HEK293T (cell line): ENCODE measurements around the gene TUBD1.
A peak's percentile ranks its signal among the peaks of the same experiment; 100 is the strongest.
"Not testable (repeated sequence)": the region's sequence is repeated elsewhere in the genome, so short reads cannot be mapped to it uniquely, and the experiment has no call there.

Source experiments
- CTCF ChIA-PET: fragments of 350-600 bp; formaldehyde crosslinking; extraction: SDS; loops from one replicate; lab custom pipeline; 2021; ENCODE audit warnings: antibody characterized with exemption, inconsistent platforms; lab: Yijun Ruan, JAX
- POLR2A ChIA-PET: fragments of 350-600 bp; formaldehyde crosslinking; extraction: SDS; loops from one replicate; lab custom pipeline; 2020; ENCODE audit warnings: antibody characterized with exemption, inconsistent platforms; lab: Yijun Ruan, JAX
- DNase-seq: peaks from one replicate; pipeline ENCODE4 v3.0.0; 2012; ENCODE audit warnings: mixed read lengths; ENCODE audit errors: extremely low spot score
- ARNT ChIP-seq: fragments of 450-650 bp; IDR thresholded peaks from 2 replicates; pipeline ENCODE4 v1.6.1; 2017; ENCODE audit warnings: mild to moderate bottlenecking
- BHLHE40 ChIP-seq: fragments of 450-650 bp; IDR thresholded peaks from 2 replicates; pipeline ENCODE4 v1.6.1; 2016; ENCODE audit warnings: mild to moderate bottlenecking, moderate library complexity, borderline replicate concordance
- CTBP1 ChIP-seq: fragments of 450-650 bp; IDR thresholded peaks from 2 replicates; pipeline ENCODE4 v1.6.1; 2016; ENCODE audit warnings: borderline replicate concordance
- ELF4 ChIP-seq: fragments of 450-650 bp; IDR thresholded peaks from 2 replicates; pipeline ENCODE4 v1.6.1; 2017; ENCODE audit warnings: antibody characterized with exemption
- FOXA1 ChIP-seq: fragments of 450-650 bp; IDR thresholded peaks from 2 replicates; pipeline ENCODE4 v1.6.1; 2016; ENCODE audit warnings: mild to moderate bottlenecking
- FOXK2 ChIP-seq: fragments of 450-650 bp; IDR thresholded peaks from 2 replicates; pipeline ENCODE4 v1.6.1; 2016; ENCODE audit warnings: mild to moderate bottlenecking
- FOXM1 ChIP-seq: fragments of 450-650 bp; IDR thresholded peaks from 2 replicates; pipeline ENCODE4 v1.6.1; 2017; ENCODE audit warnings: mild to moderate bottlenecking, borderline replicate concordance
- HDGF ChIP-seq: fragments of 450-650 bp; IDR thresholded peaks from 2 replicates; pipeline ENCODE4 v1.6.1; 2017; ENCODE audit warnings: antibody characterized with exemption, borderline replicate concordance
- L3MBTL2 ChIP-seq: fragments of 450-650 bp; conservative IDR thresholded peaks from 2 replicates; pipeline ENCODE4 v1.6.1; 2016; ENCODE audit warnings: mild to moderate bottlenecking
- LEF1 ChIP-seq: fragments of 450-650 bp; IDR thresholded peaks from 2 replicates; pipeline ENCODE4 v1.6.1; 2017; ENCODE audit warnings: mild to moderate bottlenecking, borderline replicate concordance
- NFRKB ChIP-seq: fragments of 450-650 bp; IDR thresholded peaks from 2 replicates; pipeline ENCODE4 v1.6.1; 2016; ENCODE audit warnings: mild to moderate bottlenecking, moderate library complexity
- PKNOX1 ChIP-seq: fragments of 450-650 bp; IDR thresholded peaks from 2 replicates; pipeline ENCODE4 v1.6.1; 2016
- SP1 ChIP-seq: fragments of 450-650 bp; IDR thresholded peaks from 2 replicates; pipeline ENCODE4 v1.6.1; 2017
- SUZ12 ChIP-seq: fragments of 450-650 bp; IDR thresholded peaks from 2 replicates; pipeline ENCODE4 v1.6.1; 2016; ENCODE audit warnings: mild to moderate bottlenecking
- TARDBP ChIP-seq: fragments of 450-650 bp; IDR thresholded peaks from 2 replicates; pipeline ENCODE4 v1.6.1; 2016
- ZNF384 ChIP-seq: fragments of 450-650 bp; IDR thresholded peaks from 2 replicates; pipeline ENCODE4 v1.6.1; 2016

The TUBD1 gene

DNA sequence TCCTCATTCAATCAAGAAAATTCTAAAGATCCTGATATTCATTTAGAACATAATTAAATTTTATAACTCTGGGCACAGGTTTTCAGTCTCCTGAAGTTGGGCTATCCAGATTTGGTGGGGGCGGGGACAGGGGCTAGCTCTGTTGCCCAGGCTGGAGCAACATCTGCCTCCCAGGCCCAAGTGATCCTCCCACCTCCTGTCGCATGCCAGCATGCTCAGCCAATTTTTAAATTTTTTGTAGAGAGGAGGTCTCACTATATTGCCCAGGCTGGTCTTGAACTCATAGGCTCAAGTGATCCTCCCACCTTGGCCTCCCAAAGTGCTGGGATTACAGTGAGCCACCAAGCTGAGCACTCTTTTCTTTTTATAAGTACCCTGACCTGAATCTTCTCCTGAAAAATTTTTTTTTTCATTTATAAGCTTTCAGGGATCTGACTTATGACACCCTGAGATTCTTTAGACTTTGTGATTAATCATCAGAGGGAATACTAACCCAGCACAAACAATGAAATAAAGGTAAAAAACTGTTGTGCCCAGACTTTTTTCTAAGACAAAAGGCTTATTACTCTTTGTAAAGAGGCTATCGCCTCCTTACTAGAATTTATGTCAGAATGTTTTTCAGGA, 62.6 kb downstream of the TUBD1 start:
- ChIA-PET POLR2A (interaction anchor here (1.5 kb wide), 1 partner anchor 44 kb away, joined by 7 read pairs; no protein-coding TSS in a partner anchor), CTCF (interaction anchor here (0.7 kb wide), 1 partner anchor 29 kb away, joined by 3 read pairs; no protein-coding TSS in a partner anchor)
- no peak for DNase-seq
- TF ChIP-seq TARDBP (no peak), L3MBTL2 (no peak), CTBP1 (no peak), BHLHE40 (no peak), PKNOX1 (no peak), ARNT (no peak)

- DNase-seq: peak; percentile 41
- CTCF ChIA-PET: no interaction called here
- POLR2A ChIA-PET: interaction anchor here (0.6 to 1.5 kb wide), 2 partner anchors 8 to 43 kb away, joined by 3 to 7 read pairs; no protein-coding TSS in a partner anchor
- TF ChIP-seq ZNF384 (no peak), SUZ12 (no peak), NFRKB (no peak)
These were observed 63.3 kb downstream of the TUBD1 start for GRCh38 chr17:59829217-59830006.

DNA sequence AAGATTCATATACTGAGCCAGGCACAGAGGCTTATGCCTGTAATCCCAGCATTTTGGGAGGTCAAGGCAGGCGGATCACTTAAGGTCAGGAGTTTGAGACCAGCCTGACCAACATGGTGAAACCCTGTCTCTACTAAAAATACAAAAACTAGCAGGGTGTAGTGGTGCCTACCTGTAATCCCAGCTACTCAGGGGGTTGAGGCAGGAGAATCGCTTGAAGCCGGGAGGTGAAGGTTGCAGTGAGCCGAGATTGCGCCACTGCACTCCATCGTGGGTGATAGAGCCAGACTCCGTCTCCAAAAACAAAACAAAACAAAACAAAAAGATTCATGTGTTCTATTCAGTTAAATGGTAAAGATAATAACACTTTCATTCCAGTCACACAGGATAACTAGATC, 63.9 kb downstream of the TUBD1 start:
- DNase-seq: not testable (repeated sequence)
- ChIA-PET POLR2A (interaction anchor here (1.5 kb wide), 1 partner anchor 42 kb away, joined by 7 read pairs; no protein-coding TSS in a partner anchor), CTCF (interaction anchor here (1.3 kb wide), 1 partner anchor 76 kb away, joined by 5 read pairs; no protein-coding TSS in a partner anchor)

- POLR2A ChIA-PET: no interaction called here
- DNase-seq: no peak
- CTCF ChIA-PET: interaction anchor here (0.9 to 1.3 kb wide), 2 partner anchors 44 to 75 kb away, joined by 4 to 5 read pairs; no protein-coding TSS in a partner anchor
- TF ChIP-seq SP1: no peak
- no peak for TF ChIP-seq PKNOX1
- no peak for TF ChIP-seq SUZ12
- TF ChIP-seq ARNT: no peak
- TF ChIP-seq FOXM1: no peak
These were observed 64.3 kb downstream of the TUBD1 start for GRCh38 chr17:59828478-59828760.

- CTCF ChIA-PET: interaction anchor here (0.6 to 1.3 kb wide), 4 partner anchors 44 to 378 kb away, joined by 3 to 5 read pairs (median 4); no protein-coding TSS in a partner anchor
- POLR2A ChIA-PET: no interaction called here
- DNase-seq: no peak
These were observed 64.8 kb downstream of the TUBD1 start for GRCh38 chr17:59827721-59828477.

GRCh38 chr17:59826706-59827453, 65.9 kb downstream of the TUBD1 start:
- CTCF ChIA-PET: interaction anchor here (0.6 kb wide), 1 partner anchor 72 kb away, joined by 3 read pairs; no protein-coding TSS in a partner anchor
- POLR2A ChIA-PET: no interaction called here
- no peak for DNase-seq
- TF ChIP-seq NFRKB (no peak), ARNT (no peak), CTBP1 (no peak), FOXK2 (no peak), ZNF384 (no peak), SP1 (no peak), TARDBP (no peak), FOXM1 (no peak), BHLHE40 (no peak), L3MBTL2 (no peak), FOXA1 (no peak), HDGF (no peak), LEF1 (no peak)

More at GRCh38 chr17:59827721-59828477, 64.8 kb downstream of the TUBD1 start:
- TF ChIP-seq TARDBP (no peak), FOXK2 (no peak), BHLHE40 (no peak), ELF4 (no peak), LEF1 (no peak), FOXM1 (no peak)
